Transverse colon (tissue), 4 donors: ENCODE data around the gene MAZ.

Experiments used
- CTCF ChIP-seq, 5 experiments: fragments of 200-600 bp in 3 of 5; fragments of 450-650 bp in 2 of 5; sonication (generic) in 3 of 5; IDR thresholded peaks; 1 replicate in 2 of 5; 2 replicates in 3 of 5; pipeline ENCODE4 v1.5.1; 2016 to 2017; ENCODE audit warnings: antibody characterized with exemption in 5 of 5, inconsistent platforms in 3 of 5, mild to moderate bottlenecking in 2 of 5, moderate library complexity in 1 of 5
- EP300 ChIP-seq: sonication (generic); formaldehyde crosslinking; IDR thresholded peaks from one replicate; pipeline ENCODE4 v1.6.1; 2017; ENCODE audit warnings: antibody characterized with exemption, low read depth
- POLR2A ChIP-seq: fragments of 450-650 bp; IDR thresholded peaks from one replicate; pipeline ENCODE4 v1.6.1; 2016; ENCODE audit warnings: antibody characterized with exemption, mild to moderate bottlenecking, moderate library complexity
- POLR2AphosphoS5 ChIP-seq, 3 donors: sonication (generic); formaldehyde crosslinking; IDR thresholded peaks; one replicate each; pipeline ENCODE4 v1.6.1; 2016; ENCODE audit warnings: antibody characterized with exemption in 3 of 3

- TF ChIP-seq CTCF (IDR thresholded peaks at IDR 0.05), result peak in 1 of 5 experiments; percentile 28
- peak; percentile 96 to 99 (median 98) for TF ChIP-seq POLR2AphosphoS5 (IDR thresholded peaks at IDR 0.05)
- peak; percentile 96 for TF ChIP-seq POLR2A
- peak; percentile 81 for TF ChIP-seq EP300
These were observed 864 bp upstream of the MAZ start for GRCh38 chr16:29805232-29806098.
